Lower lobe of right lung (tissue), 2 donors: ENCODE measurements around the gene MAGI2. TPM values are rescaled to one million over a fixed set of nuclear protein-coding genes. Genes with fewer than 3 reads are reported as not detected.

Experiments
- ATAC-seq, 2 donors: fragments of 200-7000 bp; cut with Tn5 transposase; one replicate each; pipeline ENCODE4 v1.9.1; 2020 to 2022; ENCODE audit warnings: mild to moderate bottlenecking in 2 of 2, moderate library complexity in 2 of 2
- DNase-seq: peaks from one replicate; pipeline ENCODE4 v3.0.0-alpha.2; 2020
- H3K27ac ChIP-seq: fragments of 200-600 bp; one replicate; pipeline ENCODE4 v1.8.0; 2022
- H3K27me3 ChIP-seq: fragments of 200-600 bp; one replicate; pipeline ENCODE4 v1.8.0; 2022; ENCODE audit warnings: low read depth
- H3K36me3 ChIP-seq: fragments of 200-600 bp; one replicate; pipeline ENCODE4 v1.8.0; 2022; ENCODE audit warnings: mild to moderate bottlenecking
- H3K4me1 ChIP-seq: fragments of 200-600 bp; one replicate; pipeline ENCODE4 v1.8.0; 2022
- H3K4me3 ChIP-seq: fragments of 200-600 bp; one replicate; pipeline ENCODE4 v1.8.0; 2022; ENCODE audit warnings: mild to moderate bottlenecking
- H3K9me3 ChIP-seq: fragments of 200-600 bp; one replicate; pipeline ENCODE4 v1.8.0; 2022
- intact Hi-C: fragments of 100-400 bp; cut with DNase I; formaldehyde crosslinking; loops from one replicate; pipeline ENCODE4 v1.11.0; 2022
- total RNA-seq: library from RNA; stranded (reverse); fragmentation: NEBNext Ultra II Directional; extraction: Animal tissue kit (Norgen Biotek cat#: 25700); gene quantifications from one replicate; pipeline ENCODE4 v1.2.1, GENCODE V29; 2021
- TF ChIP-seq, protein P1 (sequence below): fragments of 200-600 bp; IDR thresholded peaks from one replicate; pipeline ENCODE4 v1.8.0; 2022; ENCODE audit warnings: antibody characterized with exemption, mild to moderate bottlenecking
- donor health status: DM: no; HTN: yes; CAD: no; lungs with severe emphysema.

Gene MAGI2
- total RNA-seq, 1 donor from 2014 or later, result 15.3 TPM

DNA sequence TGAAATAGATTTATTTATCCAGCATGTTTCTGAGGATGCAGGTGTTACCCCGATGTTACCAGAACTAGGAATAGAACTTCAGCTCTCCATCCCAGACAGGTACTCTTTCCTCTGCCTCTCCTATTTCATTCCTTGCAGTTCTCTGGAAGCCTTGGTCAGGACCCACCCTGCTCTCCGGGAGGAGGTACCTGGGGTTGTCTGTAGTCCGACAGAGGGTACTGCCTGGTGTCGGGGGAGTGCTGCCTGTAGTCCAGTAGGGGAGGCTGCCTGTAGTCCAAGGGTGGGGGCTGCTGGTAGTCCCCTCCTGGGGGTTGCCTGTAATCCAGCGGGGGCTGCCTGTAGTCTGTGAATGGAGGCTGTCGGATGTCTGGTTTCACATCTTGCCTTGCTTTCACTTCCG, 1326.5 kb downstream of the MAGI2 start:
- H3K36me3 ChIP-seq, result no peaks in the 10 kb centered on the region
- H3K4me3 ChIP-seq, result no peak overlapping the region
- no peaks in the 10 kb centered on the region for H3K27me3 ChIP-seq
- H3K9me3 ChIP-seq, result no peaks in the 10 kb centered on the region
- ATAC-seq (no peak), DNase-seq (no peak)
- no peak overlapping the region for H3K27ac ChIP-seq
- H3K4me1 ChIP-seq, result no peaks in the 10 kb centered on the region
- TF ChIP-seq, protein P1, sequence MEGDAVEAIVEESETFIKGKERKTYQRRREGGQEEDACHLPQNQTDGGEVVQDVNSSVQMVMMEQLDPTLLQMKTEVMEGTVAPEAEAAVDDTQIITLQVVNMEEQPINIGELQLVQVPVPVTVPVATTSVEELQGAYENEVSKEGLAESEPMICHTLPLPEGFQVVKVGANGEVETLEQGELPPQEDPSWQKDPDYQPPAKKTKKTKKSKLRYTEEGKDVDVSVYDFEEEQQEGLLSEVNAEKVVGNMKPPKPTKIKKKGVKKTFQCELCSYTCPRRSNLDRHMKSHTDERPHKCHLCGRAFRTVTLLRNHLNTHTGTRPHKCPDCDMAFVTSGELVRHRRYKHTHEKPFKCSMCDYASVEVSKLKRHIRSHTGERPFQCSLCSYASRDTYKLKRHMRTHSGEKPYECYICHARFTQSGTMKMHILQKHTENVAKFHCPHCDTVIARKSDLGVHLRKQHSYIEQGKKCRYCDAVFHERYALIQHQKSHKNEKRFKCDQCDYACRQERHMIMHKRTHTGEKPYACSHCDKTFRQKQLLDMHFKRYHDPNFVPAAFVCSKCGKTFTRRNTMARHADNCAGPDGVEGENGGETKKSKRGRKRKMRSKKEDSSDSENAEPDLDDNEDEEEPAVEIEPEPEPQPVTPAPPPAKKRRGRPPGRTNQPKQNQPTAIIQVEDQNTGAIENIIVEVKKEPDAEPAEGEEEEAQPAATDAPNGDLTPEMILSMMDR, result no peak
- intact Hi-C loops, result no loop called here

GRCh38 chr7:78125884-78126283, 1327.6 kb downstream of the MAGI2 start:
- H3K27ac ChIP-seq, result no peak overlapping the region
- H3K9me3 ChIP-seq, result no peaks in the 10 kb centered on the region
- H3K36me3 ChIP-seq, result no peaks in the 10 kb centered on the region
- no peaks in the 10 kb centered on the region for H3K27me3 ChIP-seq
- intact Hi-C loops, result no loop called here
- DNase-seq (no peak), ATAC-seq (no peak)
- TF ChIP-seq, protein P1, result no peak
- no peak overlapping the region for H3K4me3 ChIP-seq
- H3K4me1 ChIP-seq, result no peaks in the 10 kb centered on the region

DNA sequence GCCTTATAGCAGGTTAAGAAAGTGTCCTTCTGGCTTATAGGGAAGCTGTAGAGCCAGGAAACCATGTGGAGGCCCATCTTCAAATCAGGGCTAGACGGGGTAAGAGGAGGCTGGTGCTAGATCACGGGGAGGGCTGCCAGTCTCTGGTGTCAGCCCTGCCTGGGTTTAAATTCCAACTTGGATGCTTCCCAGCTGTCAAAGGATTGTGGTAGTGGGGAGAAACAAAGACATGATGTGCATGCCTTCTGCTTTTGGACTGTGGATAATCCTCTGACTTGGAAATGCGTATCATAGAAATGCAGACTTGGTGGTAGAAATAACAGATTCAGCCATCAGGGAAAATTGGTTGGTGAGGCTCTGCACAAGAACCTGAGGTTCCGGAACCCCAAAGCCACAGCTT, 1329.3 kb downstream of the MAGI2 start:
- intact Hi-C loops, result no loop called here
- H3K27me3 ChIP-seq, result no peaks in the 10 kb centered on the region
- H3K36me3 ChIP-seq, result no peaks in the 10 kb centered on the region
- TF ChIP-seq, protein P1, result no peak
- ATAC-seq (no peak), DNase-seq (no peak)
- H3K9me3 ChIP-seq, result no peaks in the 10 kb centered on the region
- H3K4me3 ChIP-seq, result no peak overlapping the region
- H3K4me1 ChIP-seq, result no peaks in the 10 kb centered on the region
- no peak overlapping the region for H3K27ac ChIP-seq

DNA sequence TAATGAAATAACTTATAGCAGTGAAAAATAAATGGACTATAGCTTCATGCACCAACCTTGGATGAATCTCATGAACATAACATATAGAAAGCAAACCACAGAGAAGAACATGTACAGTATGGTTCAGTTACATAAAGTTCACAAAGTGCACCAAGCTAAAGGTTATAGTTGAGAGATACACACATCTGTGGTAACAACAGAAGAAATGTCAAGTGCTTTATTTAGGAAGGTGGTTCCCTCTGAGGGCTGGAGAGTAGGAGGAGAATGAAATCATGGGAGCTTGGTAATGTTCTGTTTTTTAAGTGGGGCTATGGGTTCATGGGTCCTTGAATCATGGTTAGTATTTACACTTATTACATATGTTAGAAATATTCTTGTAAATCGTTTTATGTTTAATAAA, 1331.6 kb downstream of the MAGI2 start:
- Histone ChIP-seq H3K27ac (no peak overlapping the region), H3K4me3 (no peak overlapping the region), H3K36me3 (no peaks in the 10 kb centered on the region), H3K9me3 (no peaks in the 10 kb centered on the region), H3K4me1 (no peaks in the 10 kb centered on the region), H3K27me3 (no peaks in the 10 kb centered on the region)
- intact Hi-C loops, result no loop called here
- TF ChIP-seq, protein P1, result no peak
- ATAC-seq, result no peak
- no peak for DNase-seq

- Histone ChIP-seq H3K36me3 (no peaks in the 10 kb centered on the region), H3K27ac (no peak overlapping the region), H3K4me3 (no peak overlapping the region), H3K27me3 (no peaks in the 10 kb centered on the region), H3K4me1 (no peaks in the 10 kb centered on the region), H3K9me3 (no peaks in the 10 kb centered on the region)
- no peak for ATAC-seq
- DNase-seq, result no peak
- TF ChIP-seq, protein P1, result no peak
- intact Hi-C loops, result no loop called here
These were observed 1335.0 kb downstream of the MAGI2 start for GRCh38 chr7:78118470-78118869.

DNA sequence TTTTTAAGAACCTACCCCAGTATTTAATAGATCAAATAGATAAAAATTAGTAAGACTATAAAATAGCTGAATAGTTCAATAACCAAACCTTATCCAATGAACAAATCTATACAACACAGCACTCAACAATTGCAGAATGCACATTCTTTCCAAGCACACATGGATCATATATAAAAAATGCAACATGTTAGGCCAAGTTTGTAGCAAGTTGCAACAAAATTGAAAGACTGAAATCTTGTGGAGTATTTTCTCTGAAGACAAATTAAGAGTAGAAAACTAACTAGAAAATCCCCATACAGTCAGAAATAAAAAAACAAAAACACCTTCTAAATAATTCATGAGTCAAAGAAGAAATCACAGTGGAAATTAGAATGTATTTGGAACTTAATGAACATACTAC, 1337.6 kb downstream of the MAGI2 start:
- no peak for DNase-seq
- Histone ChIP-seq H3K4me3 (no peak overlapping the region), H3K9me3 (no peaks in the 10 kb centered on the region), H3K36me3 (no peaks in the 10 kb centered on the region), H3K27me3 (no peaks in the 10 kb centered on the region), H3K27ac (no peak overlapping the region), H3K4me1 (no peaks in the 10 kb centered on the region)
- TF ChIP-seq, protein P1, result no peak
- intact Hi-C loops, result no loop called here
- no peak for ATAC-seq
